GM23338 (cell line): ENCODE measurements around the gene DDC. TPM values are rescaled to one million over a fixed set of nuclear protein-coding genes. Genes with fewer than 3 reads are reported as not detected.

Source experiments
- ATAC-seq: fragments of 200-7000 bp; cut with Tn5 transposase; 3 replicates; pipeline ENCODE4 v1.9.1; 2020
- DNase-seq: peaks from one replicate; pipeline ENCODE4 v3.0.0-alpha.2; 2015; ENCODE audit warnings: low spot score
- H2AFZ ChIP-seq: fragments of 200-600 bp; sonication (generic); 2 replicates; pipeline ENCODE4 v1.8.0; 2016; ENCODE audit warnings: antibody characterized with exemption, mild to moderate bottlenecking, moderate library complexity
- H3F3A ChIP-seq: fragments of 200-600 bp; sonication (generic); replicated peaks from 2 replicates; pipeline ENCODE4 v1.8.0; 2017; ENCODE audit warnings: antibody characterized with exemption, mixed run types, low read depth
- H3K27ac ChIP-seq: fragments of 200-600 bp; sonication (generic); 2 replicates; pipeline ENCODE4 v1.6.1; 2016; ENCODE audit warnings: low read depth
- H3K27me3 ChIP-seq: fragments of 200-600 bp; sonication (generic); 2 replicates; pipeline ENCODE4 v1.8.0; 2016; ENCODE audit warnings: mild to moderate bottlenecking, mixed run types, moderate library complexity; ENCODE audit not compliant: insufficient read depth
- H3K36me3 ChIP-seq: fragments of 200-600 bp; sonication (generic); 2 replicates; pipeline ENCODE4 v1.8.0; 2016; ENCODE audit warnings: mild to moderate bottlenecking; ENCODE audit not compliant: insufficient read depth
- H3K4me1 ChIP-seq: fragments of 200-600 bp; sonication (generic); 2 replicates; pipeline ENCODE4 v1.8.0; 2016; ENCODE audit warnings: mild to moderate bottlenecking, moderate library complexity; ENCODE audit not compliant: insufficient read depth
- H3K4me2 ChIP-seq: fragments of 200-600 bp; sonication (generic); 2 replicates; pipeline ENCODE4 v1.7.1; 2017; ENCODE audit warnings: mixed run types
- H3K4me3 ChIP-seq: fragments of 200-600 bp; sonication (generic); 2 replicates; pipeline ENCODE4 v1.6.1; 2016; ENCODE audit warnings: mixed run types
- H3K79me2 ChIP-seq: fragments of 200-600 bp; sonication (generic); replicated peaks from 2 replicates; pipeline ENCODE4 v1.8.0; 2017; ENCODE audit warnings: mild to moderate bottlenecking; ENCODE audit not compliant: insufficient read depth
- H3K9me2 ChIP-seq: fragments of 200-600 bp; sonication (generic); 2 replicates; pipeline ENCODE4 v1.8.0; 2017; ENCODE audit not compliant: insufficient read depth
- H4K20me1 ChIP-seq: fragments of 200-600 bp; sonication (generic); replicated peaks from 2 replicates; pipeline ENCODE4 v1.8.0; 2017; ENCODE audit warnings: mild to moderate bottlenecking; ENCODE audit not compliant: insufficient read depth
- H3K27ac Mint-ChIP-seq: 2 replicates; pipeline ENCODE4 v1.8.0; 2020; ENCODE audit warnings: inconsistent platforms, mild to moderate bottlenecking, moderate library complexity, mixed read lengths
- H3K27me3 Mint-ChIP-seq: 3 replicates; pipeline ENCODE4 v1.8.0; 2022; ENCODE audit warnings: low read depth, mild to moderate bottlenecking, moderate library complexity, mixed read lengths, inconsistent platforms; ENCODE audit not compliant: insufficient read depth, poor library complexity
- H3K36me3 Mint-ChIP-seq: 3 replicates; pipeline ENCODE4 v1.8.0; 2021; ENCODE audit warnings: low read depth, mild to moderate bottlenecking, inconsistent platforms, moderate library complexity, mixed read lengths
- H3K4me1 Mint-ChIP-seq: 3 replicates; pipeline ENCODE4 v1.8.0; 2020; ENCODE audit warnings: mild to moderate bottlenecking, inconsistent platforms, mixed read lengths
- H3K4me3 Mint-ChIP-seq: 3 replicates; pipeline ENCODE4 v1.8.0; 2021; ENCODE audit warnings: moderate library complexity, mild to moderate bottlenecking, inconsistent platforms, mixed read lengths
- H3K9me3 Mint-ChIP-seq: 3 replicates; pipeline ENCODE4 v1.8.0; 2020; ENCODE audit warnings: moderate library complexity, mild to moderate bottlenecking, inconsistent platforms, mixed read lengths
- EZH2 ChIP-seq: fragments of 200-600 bp; sonication (generic); IDR thresholded peaks from one replicate; pipeline ENCODE4 v1.8.0; 2017; ENCODE audit warnings: antibody characterized with exemption, mild to moderate bottlenecking, low read depth; ENCODE audit not compliant: unreplicated experiment
- EZH2phosphoT487 ChIP-seq: fragments of 200-600 bp; sonication (generic); IDR thresholded peaks from one replicate; pipeline ENCODE4 v1.8.1; 2018; ENCODE audit warnings: antibody characterized with exemption; ENCODE audit not compliant: unreplicated experiment
- JUNB ChIP-seq: IDR thresholded peaks from one replicate; pipeline ENCODE4 v1.6.1; 2016; ENCODE audit warnings: antibody characterized with exemption; ENCODE audit not compliant: unreplicated experiment
- POLR2AphosphoS5 ChIP-seq: IDR thresholded peaks from 2 replicates; pipeline ENCODE4 v1.6.1; 2016; ENCODE audit warnings: antibody characterized with exemption, low read depth
- STAT1 ChIP-seq: IDR thresholded peaks from one replicate; pipeline ENCODE4 v1.6.1; 2016; ENCODE audit warnings: antibody characterized with exemption; ENCODE audit not compliant: unreplicated experiment
- ZNF114 ChIP-seq: fragments of 250-450 bp; sonication (Bioruptor Pico); IDR thresholded peaks from 2 replicates; pipeline ENCODE4 v1.5.0; 2020; ENCODE audit warnings: mild to moderate bottlenecking, moderate library complexity
- ZNF331 ChIP-seq: fragments of 250-450 bp; sonication (Bioruptor Pico); IDR thresholded peaks from 2 replicates; pipeline ENCODE4 v1.5.0; 2020; ENCODE audit warnings: low read depth, mild to moderate bottlenecking, moderate library complexity
- polyA plus RNA-seq: library from polyadenylated mRNA; unstranded; fragments of >200 nt; fragmentation: Nextera tagmentation; extraction: Ambion mirVana; gene quantifications from 2 replicates; pipeline ENCODE4 v1.2.1, GENCODE V29; 2016
- total RNA-seq: library from RNA; depleted of rRNA; stranded (reverse); fragments of >200 nt; shearing (Covaris generic); gene quantifications from 2 replicates; pipeline ENCODE4 v1.2.3, GENCODE V29; 2014
- TF ChIP-seq, protein P1 (sequence below): IDR thresholded peaks from 2 replicates; pipeline ENCODE4 v1.6.1; 2016; ENCODE audit warnings: antibody characterized with exemption
- TF ChIP-seq, protein P2 (sequence below): IDR thresholded peaks from one replicate; pipeline ENCODE4 v1.6.1; 2018; ENCODE audit warnings: antibody characterized with exemption; ENCODE audit not compliant: unreplicated experiment
- TF ChIP-seq, protein P3 (sequence below): fragments of 250-450 bp; sonication (Bioruptor Pico); IDR thresholded peaks from 2 replicates; pipeline ENCODE4 v1.5.0; 2020; ENCODE audit warnings: mild to moderate bottlenecking, moderate library complexity
- TF ChIP-seq, protein P4 (sequence below), 2 experiments: fragments of 200-600 bp in 1 of 2; sonication (generic) in 1 of 2; conservative IDR thresholded peaks; 2 replicates each; pipeline versions ENCODE4 v1.5.1 to v1.6.1; 2016 to 2017; ENCODE audit warnings: antibody characterized with exemption in 2 of 2, low read depth in 2 of 2, mild to moderate bottlenecking in 2 of 2, moderate library complexity in 1 of 2

The DDC gene
- total and polyA plus RNA-seq, 2 experiments from 2014 or later, result not detected

DNA sequence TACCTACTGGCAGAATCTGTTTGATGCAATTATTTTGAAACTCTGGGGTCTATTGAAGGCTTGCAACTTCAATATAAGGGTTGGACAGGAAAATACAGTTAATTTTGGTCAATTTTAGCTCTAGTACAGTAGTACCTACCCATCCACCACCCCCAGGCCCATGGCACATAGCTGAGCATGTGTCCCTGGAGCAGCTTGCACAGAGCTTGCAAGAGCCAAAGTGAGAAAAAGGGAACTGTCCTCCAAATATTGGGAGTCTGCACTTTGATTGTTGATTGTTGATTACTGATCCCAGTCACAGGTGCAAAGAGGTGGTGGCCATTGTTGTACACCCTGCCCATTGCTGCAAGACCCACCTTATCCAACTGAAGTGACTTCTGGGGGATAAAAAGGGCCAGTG lies 52.8 kb downstream of the DDC start:
- H4K20me1 ChIP-seq, result no peaks in the 10 kb centered on the region
- Mint-ChIP-seq H3K4me3 (no peak overlapping the region), H3K4me1 (peaks cover 7% of the 10 kb centered on the region), H3K9me3 (peaks cover 7% of the 10 kb centered on the region; the same call in 2 of the 3 replicates), H3K27ac (no peak overlapping the region), H3K27me3 (no peaks in the 10 kb centered on the region), H3K36me3 (no peaks in the 10 kb centered on the region)
- no peak overlapping the region for H3K27ac ChIP-seq
- peak overlapping the region; percentile 94; the same call in 1 of the 2 replicates for H2AFZ ChIP-seq
- no peak for DNase-seq
- TF ChIP-seq, protein P1, sequence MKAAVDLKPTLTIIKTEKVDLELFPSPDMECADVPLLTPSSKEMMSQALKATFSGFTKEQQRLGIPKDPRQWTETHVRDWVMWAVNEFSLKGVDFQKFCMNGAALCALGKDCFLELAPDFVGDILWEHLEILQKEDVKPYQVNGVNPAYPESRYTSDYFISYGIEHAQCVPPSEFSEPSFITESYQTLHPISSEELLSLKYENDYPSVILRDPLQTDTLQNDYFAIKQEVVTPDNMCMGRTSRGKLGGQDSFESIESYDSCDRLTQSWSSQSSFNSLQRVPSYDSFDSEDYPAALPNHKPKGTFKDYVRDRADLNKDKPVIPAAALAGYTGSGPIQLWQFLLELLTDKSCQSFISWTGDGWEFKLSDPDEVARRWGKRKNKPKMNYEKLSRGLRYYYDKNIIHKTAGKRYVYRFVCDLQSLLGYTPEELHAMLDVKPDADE, result no peak
- no peak for TF ChIP-seq JUNB
- no peak for TF ChIP-seq EZH2
- TF ChIP-seq, protein P2, sequence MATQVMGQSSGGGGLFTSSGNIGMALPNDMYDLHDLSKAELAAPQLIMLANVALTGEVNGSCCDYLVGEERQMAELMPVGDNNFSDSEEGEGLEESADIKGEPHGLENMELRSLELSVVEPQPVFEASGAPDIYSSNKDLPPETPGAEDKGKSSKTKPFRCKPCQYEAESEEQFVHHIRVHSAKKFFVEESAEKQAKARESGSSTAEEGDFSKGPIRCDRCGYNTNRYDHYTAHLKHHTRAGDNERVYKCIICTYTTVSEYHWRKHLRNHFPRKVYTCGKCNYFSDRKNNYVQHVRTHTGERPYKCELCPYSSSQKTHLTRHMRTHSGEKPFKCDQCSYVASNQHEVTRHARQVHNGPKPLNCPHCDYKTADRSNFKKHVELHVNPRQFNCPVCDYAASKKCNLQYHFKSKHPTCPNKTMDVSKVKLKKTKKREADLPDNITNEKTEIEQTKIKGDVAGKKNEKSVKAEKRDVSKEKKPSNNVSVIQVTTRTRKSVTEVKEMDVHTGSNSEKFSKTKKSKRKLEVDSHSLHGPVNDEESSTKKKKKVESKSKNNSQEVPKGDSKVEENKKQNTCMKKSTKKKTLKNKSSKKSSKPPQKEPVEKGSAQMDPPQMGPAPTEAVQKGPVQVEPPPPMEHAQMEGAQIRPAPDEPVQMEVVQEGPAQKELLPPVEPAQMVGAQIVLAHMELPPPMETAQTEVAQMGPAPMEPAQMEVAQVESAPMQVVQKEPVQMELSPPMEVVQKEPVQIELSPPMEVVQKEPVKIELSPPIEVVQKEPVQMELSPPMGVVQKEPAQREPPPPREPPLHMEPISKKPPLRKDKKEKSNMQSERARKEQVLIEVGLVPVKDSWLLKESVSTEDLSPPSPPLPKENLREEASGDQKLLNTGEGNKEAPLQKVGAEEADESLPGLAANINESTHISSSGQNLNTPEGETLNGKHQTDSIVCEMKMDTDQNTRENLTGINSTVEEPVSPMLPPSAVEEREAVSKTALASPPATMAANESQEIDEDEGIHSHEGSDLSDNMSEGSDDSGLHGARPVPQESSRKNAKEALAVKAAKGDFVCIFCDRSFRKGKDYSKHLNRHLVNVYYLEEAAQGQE, result no peak
- TF ChIP-seq, protein P3, sequence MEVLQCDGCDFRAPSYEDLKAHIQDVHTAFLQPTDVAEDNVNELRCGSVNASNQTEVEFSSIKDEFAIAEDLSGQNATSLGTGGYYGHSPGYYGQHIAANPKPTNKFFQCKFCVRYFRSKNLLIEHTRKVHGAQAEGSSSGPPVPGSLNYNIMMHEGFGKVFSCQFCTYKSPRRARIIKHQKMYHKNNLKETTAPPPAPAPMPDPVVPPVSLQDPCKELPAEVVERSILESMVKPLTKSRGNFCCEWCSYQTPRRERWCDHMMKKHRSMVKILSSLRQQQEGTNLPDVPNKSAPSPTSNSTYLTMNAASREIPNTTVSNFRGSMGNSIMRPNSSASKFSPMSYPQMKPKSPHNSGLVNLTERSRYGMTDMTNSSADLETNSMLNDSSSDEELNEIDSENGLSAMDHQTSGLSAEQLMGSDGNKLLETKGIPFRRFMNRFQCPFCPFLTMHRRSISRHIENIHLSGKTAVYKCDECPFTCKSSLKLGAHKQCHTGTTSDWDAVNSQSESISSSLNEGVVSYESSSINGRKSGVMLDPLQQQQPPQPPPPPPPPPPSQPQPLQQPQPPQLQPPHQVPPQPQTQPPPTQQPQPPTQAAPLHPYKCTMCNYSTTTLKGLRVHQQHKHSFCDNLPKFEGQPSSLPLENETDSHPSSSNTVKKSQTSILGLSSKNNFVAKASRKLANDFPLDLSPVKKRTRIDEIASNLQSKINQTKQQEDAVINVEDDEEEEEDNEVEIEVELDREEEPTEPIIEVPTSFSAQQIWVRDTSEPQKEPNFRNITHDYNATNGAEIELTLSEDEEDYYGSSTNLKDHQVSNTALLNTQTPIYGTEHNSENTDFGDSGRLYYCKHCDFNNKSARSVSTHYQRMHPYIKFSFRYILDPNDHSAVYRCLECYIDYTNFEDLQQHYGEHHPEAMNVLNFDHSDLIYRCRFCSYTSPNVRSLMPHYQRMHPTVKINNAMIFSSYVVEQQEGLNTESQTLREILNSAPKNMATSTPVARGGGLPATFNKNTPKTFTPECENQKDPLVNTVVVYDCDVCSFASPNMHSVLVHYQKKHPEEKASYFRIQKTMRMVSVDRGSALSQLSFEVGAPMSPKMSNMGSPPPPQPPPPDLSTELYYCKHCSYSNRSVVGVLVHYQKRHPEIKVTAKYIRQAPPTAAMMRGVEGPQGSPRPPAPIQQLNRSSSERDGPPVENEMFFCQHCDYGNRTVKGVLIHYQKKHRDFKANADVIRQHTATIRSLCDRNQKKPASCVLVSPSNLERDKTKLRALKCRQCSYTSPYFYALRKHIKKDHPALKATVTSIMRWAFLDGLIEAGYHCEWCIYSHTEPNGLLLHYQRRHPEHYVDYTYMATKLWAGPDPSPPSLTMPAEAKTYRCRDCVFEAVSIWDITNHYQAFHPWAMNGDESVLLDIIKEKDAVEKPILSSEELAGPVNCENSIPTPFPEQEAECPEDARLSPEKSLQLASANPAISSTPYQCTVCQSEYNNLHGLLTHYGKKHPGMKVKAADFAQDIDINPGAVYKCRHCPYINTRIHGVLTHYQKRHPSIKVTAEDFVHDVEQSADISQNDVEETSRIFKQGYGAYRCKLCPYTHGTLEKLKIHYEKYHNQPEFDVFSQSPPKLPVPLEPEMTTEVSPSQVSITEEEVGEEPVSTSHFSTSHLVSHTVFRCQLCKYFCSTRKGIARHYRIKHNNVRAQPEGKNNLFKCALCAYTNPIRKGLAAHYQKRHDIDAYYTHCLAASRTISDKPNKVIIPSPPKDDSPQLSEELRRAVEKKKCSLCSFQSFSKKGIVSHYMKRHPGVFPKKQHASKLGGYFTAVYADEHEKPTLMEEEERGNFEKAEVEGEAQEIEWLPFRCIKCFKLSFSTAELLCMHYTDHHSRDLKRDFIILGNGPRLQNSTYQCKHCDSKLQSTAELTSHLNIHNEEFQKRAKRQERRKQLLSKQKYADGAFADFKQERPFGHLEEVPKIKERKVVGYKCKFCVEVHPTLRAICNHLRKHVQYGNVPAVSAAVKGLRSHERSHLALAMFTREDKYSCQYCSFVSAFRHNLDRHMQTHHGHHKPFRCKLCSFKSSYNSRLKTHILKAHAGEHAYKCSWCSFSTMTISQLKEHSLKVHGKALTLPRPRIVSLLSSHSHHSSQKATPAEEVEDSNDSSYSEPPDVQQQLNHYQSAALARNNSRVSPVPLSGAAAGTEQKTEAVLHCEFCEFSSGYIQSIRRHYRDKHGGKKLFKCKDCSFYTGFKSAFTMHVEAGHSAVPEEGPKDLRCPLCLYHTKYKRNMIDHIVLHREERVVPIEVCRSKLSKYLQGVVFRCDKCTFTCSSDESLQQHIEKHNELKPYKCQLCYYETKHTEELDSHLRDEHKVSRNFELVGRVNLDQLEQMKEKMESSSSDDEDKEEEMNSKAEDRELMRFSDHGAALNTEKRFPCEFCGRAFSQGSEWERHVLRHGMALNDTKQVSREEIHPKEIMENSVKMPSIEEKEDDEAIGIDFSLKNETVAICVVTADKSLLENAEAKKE (CRISPR knock-in tag), result no peak
- TF ChIP-seq ZNF114 (CRISPR knock-in tag), result no peak
- no peak for TF ChIP-seq STAT1
- TF ChIP-seq, protein P4, sequence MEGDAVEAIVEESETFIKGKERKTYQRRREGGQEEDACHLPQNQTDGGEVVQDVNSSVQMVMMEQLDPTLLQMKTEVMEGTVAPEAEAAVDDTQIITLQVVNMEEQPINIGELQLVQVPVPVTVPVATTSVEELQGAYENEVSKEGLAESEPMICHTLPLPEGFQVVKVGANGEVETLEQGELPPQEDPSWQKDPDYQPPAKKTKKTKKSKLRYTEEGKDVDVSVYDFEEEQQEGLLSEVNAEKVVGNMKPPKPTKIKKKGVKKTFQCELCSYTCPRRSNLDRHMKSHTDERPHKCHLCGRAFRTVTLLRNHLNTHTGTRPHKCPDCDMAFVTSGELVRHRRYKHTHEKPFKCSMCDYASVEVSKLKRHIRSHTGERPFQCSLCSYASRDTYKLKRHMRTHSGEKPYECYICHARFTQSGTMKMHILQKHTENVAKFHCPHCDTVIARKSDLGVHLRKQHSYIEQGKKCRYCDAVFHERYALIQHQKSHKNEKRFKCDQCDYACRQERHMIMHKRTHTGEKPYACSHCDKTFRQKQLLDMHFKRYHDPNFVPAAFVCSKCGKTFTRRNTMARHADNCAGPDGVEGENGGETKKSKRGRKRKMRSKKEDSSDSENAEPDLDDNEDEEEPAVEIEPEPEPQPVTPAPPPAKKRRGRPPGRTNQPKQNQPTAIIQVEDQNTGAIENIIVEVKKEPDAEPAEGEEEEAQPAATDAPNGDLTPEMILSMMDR (conservative IDR thresholded peaks at IDR 0.05; ENCODE audit: low read depth in 2 of 2), result no peak
- no peak for TF ChIP-seq ZNF331 (CRISPR knock-in tag)
- no peak for TF ChIP-seq POLR2AphosphoS5
- TF ChIP-seq EZH2phosphoT487, result no peak
- H3K9me2 ChIP-seq, result 0 out of 2 replicates have a peak, but pooled peaks cover 6% of the 10 kb centered on the region
- H3K36me3 ChIP-seq, result no peaks in the 10 kb centered on the region
- H3K4me2 ChIP-seq, result no peak overlapping the region
- no peaks in the 10 kb centered on the region for H3F3A ChIP-seq
- H3K79me2 ChIP-seq, result no peaks in the 10 kb centered on the region
- H3K4me1 ChIP-seq, result no peaks in the 10 kb centered on the region
- ATAC-seq, result no peak
- no peak overlapping the region for H3K4me3 ChIP-seq
- no peaks in the 10 kb centered on the region for H3K27me3 ChIP-seq
